Stomach smooth muscle (tissue), 2 donors: ENCODE data around the gene SKAP1.

Experiments used
- H3K27ac ChIP-seq: one replicate; pipeline ENCODE4 v1.7.0; 2013; ENCODE audit warnings: mild to moderate bottlenecking, low read length, inconsistent platforms
- H3K27me3 ChIP-seq, 2 donors: one replicate each; pipeline ENCODE4 v1.7.0; 2013; ENCODE audit warnings: low read length in 2 of 2; ENCODE audit not compliant: insufficient read depth in 2 of 2, control insufficient read depth in 1 of 2
- H3K36me3 ChIP-seq, 2 donors: one replicate each; pipeline ENCODE4 v1.7.0; 2013; ENCODE audit warnings: low read length in 2 of 2; ENCODE audit not compliant: control insufficient read depth in 2 of 2, insufficient read depth in 2 of 2
- H3K4me1 ChIP-seq: one replicate; pipeline ENCODE4 v1.7.0; 2013; ENCODE audit warnings: low read length; ENCODE audit not compliant: control insufficient read depth, insufficient read depth
- H3K4me3 ChIP-seq, 2 donors: one replicate each; pipeline ENCODE4 v1.7.0; 2013; ENCODE audit warnings: low read length in 2 of 2
- H3K9ac ChIP-seq, 2 donors: one replicate each; pipeline ENCODE4 v1.7.0; 2013; ENCODE audit warnings: low read length in 2 of 2, mild to moderate bottlenecking in 1 of 2
- H3K9me3 ChIP-seq, 2 donors: one replicate each; pipeline ENCODE4 v1.7.0; 2013; ENCODE audit warnings: low read length in 2 of 2; ENCODE audit not compliant: control insufficient read depth in 2 of 2
- donor health status: healthy.
- donor health status: Pancreatic carcinoma.

Gene SKAP1

DNA sequence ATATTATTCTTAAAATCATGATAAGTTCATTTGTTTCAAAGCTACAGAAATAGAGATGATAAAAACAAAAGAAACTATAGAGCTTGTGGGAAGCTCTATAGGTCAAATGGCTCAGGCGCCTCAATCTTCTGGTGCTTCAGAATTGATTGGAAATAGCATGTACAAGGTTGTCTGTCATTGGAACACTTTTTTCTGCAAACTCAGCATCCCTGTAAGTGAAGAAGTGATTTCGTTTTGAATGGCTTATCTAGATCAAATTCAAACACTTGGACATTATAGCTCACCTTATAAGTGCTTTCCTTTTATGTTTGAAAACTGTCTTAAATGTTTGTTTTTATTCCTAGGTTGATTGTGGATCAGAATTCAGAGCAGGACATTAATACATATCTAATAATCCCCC is 103.7 kb downstream of the SKAP1 start:
- Histone ChIP-seq H3K4me1 (no peaks in the 10 kb centered on the region), H3K9me3 (no peaks in the 10 kb centered on the region), H3K9ac (no peak overlapping the region), H3K27ac (no peak overlapping the region), H3K4me3 (no peak overlapping the region), H3K27me3 (peaks cover 6 to 19% of the 10 kb centered on the region in 2 donors), H3K36me3 (no peaks in the 10 kb centered on the region)

DNA sequence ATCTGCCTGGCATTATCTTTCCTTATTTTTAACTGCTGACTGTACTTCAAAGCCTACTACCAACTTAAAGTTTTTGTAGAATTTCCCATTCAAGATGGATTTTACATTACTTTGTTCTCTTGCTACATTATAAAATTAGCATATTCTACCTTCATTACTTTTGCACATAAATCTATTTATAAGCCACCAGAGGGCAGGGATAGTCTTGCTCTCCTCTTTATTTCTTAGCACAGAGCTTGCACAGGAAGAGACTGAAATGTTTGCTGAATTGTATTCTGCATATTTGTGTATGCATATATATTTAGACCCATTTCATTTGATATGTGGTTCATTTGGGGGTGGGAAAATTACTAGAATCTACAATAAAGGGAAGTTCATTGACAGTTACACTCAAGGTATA is 108.0 kb downstream of the SKAP1 start:
- no peak overlapping the region for H3K9ac ChIP-seq
- no peak overlapping the region for H3K27ac ChIP-seq
- H3K36me3 ChIP-seq, result no peaks in the 10 kb centered on the region
- peaks cover 3% of the 10 kb centered on the region in 2 donors for H3K27me3 ChIP-seq
- no peaks in the 10 kb centered on the region for H3K9me3 ChIP-seq
- no peak overlapping the region for H3K4me3 ChIP-seq
- H3K4me1 ChIP-seq, result no peaks in the 10 kb centered on the region

DNA sequence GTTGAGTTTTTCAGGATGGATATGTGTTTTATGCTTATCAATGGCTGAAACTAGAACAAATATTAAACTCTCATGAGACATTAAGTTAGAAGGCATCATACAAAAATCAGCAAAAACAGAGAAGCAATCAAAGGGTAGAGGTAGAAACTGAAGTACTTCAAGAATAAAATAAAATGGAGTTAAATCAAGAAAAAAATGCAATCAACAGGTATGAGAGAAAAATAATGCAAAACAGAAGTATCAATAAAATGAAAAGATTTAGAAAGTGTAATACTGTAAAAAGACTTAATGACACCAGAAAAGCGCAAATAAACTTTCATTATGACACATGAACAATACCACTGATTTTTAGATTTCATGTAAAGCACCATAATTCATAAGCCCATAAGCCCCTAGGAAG is 112.3 kb downstream of the SKAP1 start:
- Histone ChIP-seq H3K9ac (no peak overlapping the region), H3K4me3 (no peak overlapping the region), H3K27ac (no peak overlapping the region), H3K36me3 (no peaks in the 10 kb centered on the region), H3K27me3 (peaks cover 9 to 14% of the 10 kb centered on the region in 2 donors), H3K9me3 (no peaks in the 10 kb centered on the region), H3K4me1 (no peaks in the 10 kb centered on the region)

DNA sequence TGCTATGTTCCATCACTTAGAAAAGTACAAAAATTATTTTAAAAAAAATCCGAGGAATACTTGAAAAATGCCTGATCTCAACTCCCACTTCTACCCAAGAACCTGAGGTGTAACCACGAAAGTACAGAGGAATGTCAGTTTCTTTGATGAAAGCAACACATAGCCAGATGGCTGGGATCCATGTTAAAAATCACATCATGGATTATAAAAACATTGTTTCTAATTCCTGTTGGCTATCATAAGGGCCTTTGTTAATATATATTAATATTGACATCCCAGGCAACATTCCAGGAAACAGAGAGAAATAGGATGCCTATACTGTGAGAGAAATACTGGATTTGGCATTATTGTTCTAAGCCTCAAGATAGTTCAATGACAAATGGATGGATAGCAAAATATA is 115.3 kb downstream of the SKAP1 start:
- Histone ChIP-seq H3K4me1 (no peaks in the 10 kb centered on the region), H3K27ac (no peak overlapping the region), H3K9me3 (no peaks in the 10 kb centered on the region), H3K27me3 (peaks cover 16 to 30% of the 10 kb centered on the region in 2 donors), H3K4me3 (no peak overlapping the region), H3K36me3 (no peaks in the 10 kb centered on the region), H3K9ac (no peak overlapping the region)

DNA sequence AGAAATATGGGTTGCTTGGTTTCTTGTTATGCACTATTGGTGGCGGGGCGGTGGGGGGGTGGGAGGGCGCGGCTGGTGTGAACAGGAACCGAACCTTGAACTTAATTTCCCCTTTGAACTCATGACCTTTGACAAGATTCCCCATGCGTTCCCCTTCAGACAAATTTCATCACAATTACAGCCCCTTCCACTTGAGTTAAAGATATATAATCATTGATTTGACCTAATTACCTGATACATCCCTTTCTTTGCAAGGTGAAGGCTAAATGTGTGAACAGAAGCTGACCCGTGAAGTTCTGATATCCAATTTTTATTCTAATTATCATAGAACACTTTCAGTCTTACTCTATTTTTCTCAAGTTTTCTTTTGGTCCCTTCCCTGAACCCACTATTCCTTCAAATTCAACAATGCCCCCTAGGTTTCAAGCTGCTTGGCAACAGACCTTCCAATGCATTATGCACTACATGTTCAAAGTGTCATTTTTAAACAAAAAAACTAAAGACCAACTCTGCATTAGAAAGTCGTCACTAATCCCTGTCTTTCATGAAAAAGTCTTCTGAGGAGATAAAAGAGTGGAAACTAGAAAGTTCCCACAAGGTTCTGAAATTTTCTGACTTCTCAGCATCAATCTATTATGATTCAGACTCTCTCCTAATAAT is 116.8 kb downstream of the SKAP1 start:
- Histone ChIP-seq H3K9me3 (no peaks in the 10 kb centered on the region), H3K27ac (no peak overlapping the region), H3K9ac (no peak overlapping the region), H3K4me1 (no peaks in the 10 kb centered on the region), H3K27me3 (peaks cover 14 to 36% of the 10 kb centered on the region in 2 donors), H3K4me3 (no peak overlapping the region), H3K36me3 (no peaks in the 10 kb centered on the region)

DNA sequence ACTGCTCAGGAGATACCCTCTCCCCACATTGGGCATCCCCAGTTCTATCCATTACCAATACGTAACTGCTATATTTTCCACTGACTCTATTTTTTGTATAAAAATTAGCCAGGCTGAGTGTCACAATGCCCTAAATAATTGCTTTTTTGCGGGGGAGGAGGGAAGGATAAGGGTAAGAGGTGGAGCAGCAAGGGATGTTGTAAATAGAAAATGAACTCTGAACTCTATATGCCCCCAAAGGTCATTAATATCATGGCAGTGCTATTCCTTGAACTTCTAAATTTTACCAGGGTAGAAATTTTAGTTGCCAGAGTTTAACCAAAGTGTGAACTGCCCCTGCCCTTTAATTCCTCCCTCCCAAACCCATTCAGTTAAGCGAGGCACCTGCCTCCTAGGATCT is 118.7 kb downstream of the SKAP1 start:
- Histone ChIP-seq H3K4me3 (no peak overlapping the region), H3K27ac (no peak overlapping the region), H3K4me1 (no peaks in the 10 kb centered on the region), H3K9ac (no peak overlapping the region), H3K36me3 (no peaks in the 10 kb centered on the region), H3K9me3 (no peaks in the 10 kb centered on the region), H3K27me3 (peaks cover 14 to 31% of the 10 kb centered on the region in 2 donors)

DNA sequence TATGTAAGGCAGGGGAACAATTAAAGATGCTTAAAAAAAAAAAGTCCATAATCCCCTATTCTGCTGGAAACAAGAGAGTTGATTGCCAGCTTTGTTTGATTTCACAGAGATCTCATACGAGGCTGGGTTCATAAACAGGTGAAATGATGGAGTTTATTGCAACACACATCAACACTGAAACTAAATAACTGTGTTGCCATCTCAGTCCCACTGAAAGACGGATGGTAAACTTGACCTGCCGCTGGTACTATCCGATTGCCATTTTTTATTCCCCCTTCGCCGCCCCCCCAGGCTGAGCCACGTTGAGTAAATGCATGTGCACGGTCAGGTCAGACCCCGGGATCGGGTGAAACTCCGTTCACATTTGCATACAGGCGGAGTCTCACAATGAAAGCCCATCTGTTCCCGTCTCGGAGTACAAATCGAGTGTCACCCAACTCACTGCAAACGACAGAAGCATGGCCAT is 119.2 kb downstream of the SKAP1 start:
- no peaks in the 10 kb centered on the region for H3K9me3 ChIP-seq
- H3K27me3 ChIP-seq, result peaks cover 14 to 27% of the 10 kb centered on the region in 2 donors

DNA sequence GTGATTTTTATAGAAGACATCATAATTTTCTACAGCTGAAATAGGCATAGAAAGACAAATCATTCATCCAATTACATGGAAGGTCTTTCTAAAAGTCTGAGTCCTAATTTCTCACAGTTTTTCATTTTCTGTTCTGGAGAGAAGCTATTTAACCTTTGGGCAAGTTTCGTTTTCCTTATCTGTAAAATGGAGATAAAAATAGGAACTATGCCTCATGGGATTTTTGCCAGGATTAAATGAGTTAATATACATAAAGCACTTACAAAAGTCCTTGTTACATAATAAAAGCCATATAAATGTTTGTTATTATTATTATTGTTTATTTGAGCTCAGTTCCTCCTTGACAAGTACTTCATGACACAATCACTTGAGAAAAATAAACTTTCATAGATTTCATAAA is 121.4 kb downstream of the SKAP1 start:
- Histone ChIP-seq H3K9me3 (no peaks in the 10 kb centered on the region), H3K9ac (no peak overlapping the region), H3K36me3 (no peaks in the 10 kb centered on the region), H3K27me3 (peaks cover 13 to 32% of the 10 kb centered on the region in 2 donors), H3K4me1 (no peaks in the 10 kb centered on the region), H3K27ac (no peak overlapping the region), H3K4me3 (no peak overlapping the region)

More for the DNA sequence above, 119.2 kb downstream of the SKAP1 start:
- no peak overlapping the region for H3K4me3 ChIP-seq
- no peaks in the 10 kb centered on the region for H3K36me3 ChIP-seq
- no peaks in the 10 kb centered on the region for H3K4me1 ChIP-seq
- no peak overlapping the region for H3K27ac ChIP-seq
- no peak overlapping the region for H3K9ac ChIP-seq

DNA sequence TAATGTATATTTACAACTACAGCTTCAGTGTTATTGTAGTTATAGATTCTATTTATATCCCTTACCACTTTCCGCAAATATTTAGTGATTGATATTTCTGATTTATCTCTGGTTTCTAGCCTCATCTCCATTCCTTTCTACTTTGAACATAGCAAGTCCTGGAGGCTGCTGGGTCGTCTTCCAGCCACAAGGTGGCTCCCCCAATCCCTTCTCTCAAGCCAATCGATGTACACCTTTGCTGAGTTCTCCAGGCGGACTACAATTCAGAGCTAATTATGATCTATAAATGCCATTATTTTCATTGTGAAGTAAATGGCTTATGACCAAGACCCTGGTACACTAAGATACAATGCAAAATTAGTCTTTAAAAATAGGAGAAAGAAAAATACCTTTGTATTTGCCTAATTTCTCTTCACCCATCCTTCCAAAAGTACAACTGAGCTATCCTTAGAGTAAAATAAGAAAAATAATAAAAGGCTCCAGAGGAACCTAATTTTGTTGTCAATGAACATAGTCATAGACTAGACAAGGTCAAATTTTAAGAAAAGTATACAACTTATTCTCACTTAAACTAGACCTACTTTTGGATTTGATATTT is 122.1 kb downstream of the SKAP1 start:
- H3K27ac ChIP-seq, result no peak overlapping the region
- no peak overlapping the region for H3K9ac ChIP-seq
- H3K36me3 ChIP-seq, result no peaks in the 10 kb centered on the region
- peaks cover 10 to 32% of the 10 kb centered on the region in 2 donors for H3K27me3 ChIP-seq
- H3K4me3 ChIP-seq, result no peak overlapping the region
- H3K9me3 ChIP-seq, result no peaks in the 10 kb centered on the region
- H3K4me1 ChIP-seq, result no peaks in the 10 kb centered on the region

DNA sequence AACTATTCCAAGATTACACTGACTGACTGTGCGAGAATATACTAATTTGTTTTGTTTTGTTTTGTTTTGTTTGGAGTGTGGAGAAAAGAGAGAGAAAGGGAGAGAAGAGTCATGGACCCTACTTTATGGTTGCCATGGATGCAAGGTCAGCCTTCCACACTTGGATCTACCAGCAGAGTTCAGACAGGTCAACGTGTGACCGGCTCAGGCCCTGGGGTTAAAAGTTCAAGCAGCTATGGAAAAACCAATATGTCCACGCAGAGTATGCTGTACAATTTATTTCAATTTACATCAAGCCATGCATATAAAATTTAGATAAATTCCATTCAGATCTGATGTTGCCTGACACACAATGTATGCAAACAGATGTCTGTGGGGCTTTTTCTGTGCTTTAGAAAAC is 122.8 kb downstream of the SKAP1 start:
- no peak overlapping the region for H3K4me3 ChIP-seq
- peaks cover 10 to 31% of the 10 kb centered on the region in 2 donors for H3K27me3 ChIP-seq
- no peaks in the 10 kb centered on the region for H3K9me3 ChIP-seq
- no peaks in the 10 kb centered on the region for H3K4me1 ChIP-seq
- no peaks in the 10 kb centered on the region for H3K36me3 ChIP-seq
- no peak overlapping the region for H3K27ac ChIP-seq
- no peak overlapping the region for H3K9ac ChIP-seq

DNA sequence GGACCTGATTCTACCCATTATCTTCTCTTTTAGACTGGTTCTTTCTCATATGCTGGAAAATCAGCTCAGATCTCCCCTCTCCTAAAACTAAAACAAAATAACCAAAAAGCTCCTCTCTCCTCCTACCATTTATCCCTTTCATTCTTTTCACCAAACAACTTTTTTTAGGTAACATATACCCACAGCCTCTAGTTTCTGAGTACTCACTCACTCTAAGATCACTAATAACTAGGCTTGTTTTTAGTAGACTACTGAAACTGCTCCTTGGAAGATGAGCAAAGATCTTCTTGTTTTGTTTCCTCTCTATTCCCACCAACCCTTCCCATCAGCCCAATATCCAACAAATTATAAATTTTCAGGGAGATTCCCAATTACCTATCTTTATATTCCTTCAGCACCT is 129.0 kb downstream of the SKAP1 start:
- Histone ChIP-seq H3K36me3 (no peaks in the 10 kb centered on the region), H3K9me3 (no peaks in the 10 kb centered on the region), H3K27me3 (peaks cover 6 to 9% of the 10 kb centered on the region in 2 donors), H3K27ac (no peak overlapping the region), H3K4me1 (no peaks in the 10 kb centered on the region), H3K9ac (no peak overlapping the region), H3K4me3 (no peak overlapping the region)
